ENCODE data around the gene XBP1. TPM values are rescaled to one million over a fixed set of nuclear protein-coding genes. Genes with fewer than 3 reads are reported as not detected.

Gene XBP1
- total and polyA plus RNA-seq, 2 donors (not counting 3 experiments of a cell fraction or from before 2014, with no cell fraction given) = 90.4 to 102 TPM

- no peak overlapping the region for H3K4me2 ChIP-seq (ENCODE audit: insufficient read depth, low read length)
- no peaks in the 10 kb centered on the region for H3K27me3 ChIP-seq (ENCODE audit: control insufficient read depth in 2 of 2, insufficient read depth in 2 of 2, low read length in 2 of 2)
- dilution Hi-C loops (cut with MboI; ENCODE audit: extremely low pct_ligation_motif_present, low sequenced_read_pairs) = no loop called here
- POLR2A ChIA-PET = no interaction called here
- CTCF ChIA-PET = no interaction called here
- intact Hi-C loops (cut with micrococcal nuclease) = no loop called here
- H2AFZ ChIP-seq (ENCODE audit: low read depth, low read length) = no peak overlapping the region
- H3K79me2 ChIP-seq (ENCODE audit: control insufficient read depth, insufficient read depth, low read length) = no peaks in the 10 kb centered on the region
- H3K9ac ChIP-seq (replicated peaks; ENCODE audit: extremely low read depth, insufficient read depth, low read length) = no peak overlapping the region
- no peaks in the 10 kb centered on the region for H4K20me1 ChIP-seq (replicated peaks; ENCODE audit: control insufficient read depth, extremely low read depth, insufficient read depth, low read length)
- H3K4me3 ChIP-seq (replicated peaks in 1 of 3; ENCODE audit: insufficient read depth in 1 of 3, low read depth in 1 of 3, low read length in 3 of 3) = no peak overlapping the region
- H3K9me1 ChIP-seq (replicated peaks; ENCODE audit: control insufficient read depth, extremely low read depth, insufficient read depth, low read length) = no peaks in the 10 kb centered on the region
- no peak for DNase-seq (ENCODE audit: low read depth, low spot score)
- no peak overlapping the region for H3K27ac ChIP-seq (ENCODE audit: insufficient read depth, low read depth, low read length)
- no peaks in the 10 kb centered on the region for H3K36me3 ChIP-seq (ENCODE audit: control insufficient read depth in 2 of 2, extremely low read depth in 1 of 2, insufficient read depth in 2 of 2, low read length in 2 of 2)
- BruUV-seq (replicated peaks) = no TSS peak
- TF ChIP-seq MAX (IDR thresholded peaks at IDR 0.05; ENCODE audit: insufficient read depth, insufficient read length) = no peak
- TF ChIP-seq POLR2AphosphoS5 (IDR thresholded peaks at IDR 0.05; ENCODE audit: insufficient read depth, low read depth, low read length) = no peak
- no peak for TF ChIP-seq GATA2 (IDR thresholded peaks at IDR 0.05; ENCODE audit: insufficient read depth, insufficient read length, low read depth, low read length)
- no peak for TF ChIP-seq EZH2 (IDR thresholded peaks at IDR 0.05; ENCODE audit: borderline replicate concordance, low read depth, low read length, severe bottlenecking)
- no peak for TF ChIP-seq CTCF (IDR thresholded peaks at IDR 0.05; ENCODE audit: extremely low read depth in 1 of 2, insufficient read depth in 1 of 2, low read depth in 1 of 2, low read length in 2 of 2)
- no peak for TF ChIP-seq JUN (IDR thresholded peaks at IDR 0.05; ENCODE audit: borderline replicate concordance, insufficient read depth, insufficient read length, low read depth)
- no peak for TF ChIP-seq POLR2A (IDR thresholded peaks at IDR 0.05; ENCODE audit: low read depth, low read length)
- no peak for TF ChIP-seq MYC (IDR thresholded peaks at IDR 0.05; ENCODE audit: low read depth, low read length)
- TF ChIP-seq FOS (IDR thresholded peaks at IDR 0.05; ENCODE audit: borderline replicate concordance, insufficient read depth, low read length) = no peak
- no peaks in the 10 kb centered on the region for H3K4me1 ChIP-seq (ENCODE audit: control insufficient read depth, extremely low read depth, insufficient read depth, low read length)
- H3K9me3 ChIP-seq (replicated peaks; ENCODE audit: control insufficient read depth, insufficient read depth, low read length) = no peaks in the 10 kb centered on the region
- no peak for FAIRE-seq
These were observed 38.6 kb upstream of the XBP1 start for GRCh38 chr22:28838971-28839370.

Data from endothelial cell of umbilical vein (primary cell).